Measurements from ENCODE around the gene KCNK17.

Gene KCNK17

GRCh38 chr6:39314273-39314795 is at the start of gene KCNK17:
TSS of gene KCNK17 (minus strand) at chr6:39314419. CDS start at chr6:39314320, 99 bp downstream.
- Histone ChIP-seq H3K9me3 (ENCODE audit: control insufficient read depth in 2 of 2, low read length in 2 of 2) (no peaks in the 10 kb centered on the region), H3K4me1 (ENCODE audit: control insufficient read depth in 2 of 2, insufficient read depth in 2 of 2, low read length in 2 of 2) (peaks cover 0 to 7% of the 10 kb centered on the region in 2 donors), H3K9ac (ENCODE audit: low read depth in 1 of 2, low read length in 2 of 2) (no peak within 1 kb of the TSS), H3K4me3 (ENCODE audit: low read length in 2 of 2) (no peak within 1 kb of the TSS), H3K27me3 (ENCODE audit: control insufficient read depth in 2 of 2, insufficient read depth in 2 of 2, low read length in 2 of 2) (peaks cover 29% of the 10 kb centered on the region in 2 donors), H3K36me3 (ENCODE audit: control insufficient read depth in 2 of 2, insufficient read depth in 2 of 2, low read length in 2 of 2) (no peaks in the 10 kb centered on the region), H3K27ac (ENCODE audit: low read depth in 2 of 2, low read length in 2 of 2) (no peak within 1 kb of the TSS)

GRCh38 chr6:39363280-39363679 is 49.1 kb upstream of the KCNK17 start:
- no peak overlapping the region for H3K4me3 ChIP-seq (ENCODE audit: low read length in 2 of 2)
- H3K9me3 ChIP-seq (ENCODE audit: control insufficient read depth in 2 of 2, low read length in 2 of 2) = no peaks in the 10 kb centered on the region
- no peaks in the 10 kb centered on the region for H3K4me1 ChIP-seq (ENCODE audit: control insufficient read depth in 2 of 2, insufficient read depth in 2 of 2, low read length in 2 of 2)
- no peak overlapping the region for H3K9ac ChIP-seq (ENCODE audit: low read depth in 1 of 2, low read length in 2 of 2)
- H3K27me3 ChIP-seq (ENCODE audit: control insufficient read depth in 2 of 2, insufficient read depth in 2 of 2, low read length in 2 of 2) = no peaks in the 10 kb centered on the region
- H3K27ac ChIP-seq (ENCODE audit: low read depth in 2 of 2, low read length in 2 of 2) = no peak overlapping the region
- no peaks in the 10 kb centered on the region for H3K36me3 ChIP-seq (ENCODE audit: control insufficient read depth in 2 of 2, insufficient read depth in 2 of 2, low read length in 2 of 2)

GRCh38 chr6:39362487-39362865 is 48.3 kb upstream of the KCNK17 start:
- H3K4me3 ChIP-seq (ENCODE audit: low read length in 2 of 2) = no peak overlapping the region
- no peaks in the 10 kb centered on the region for H3K27me3 ChIP-seq (ENCODE audit: control insufficient read depth in 2 of 2, insufficient read depth in 2 of 2, low read length in 2 of 2)
- H3K9me3 ChIP-seq (ENCODE audit: control insufficient read depth in 2 of 2, low read length in 2 of 2) = no peaks in the 10 kb centered on the region
- H3K4me1 ChIP-seq (ENCODE audit: control insufficient read depth in 2 of 2, insufficient read depth in 2 of 2, low read length in 2 of 2) = no peaks in the 10 kb centered on the region
- H3K27ac ChIP-seq (ENCODE audit: low read depth in 2 of 2, low read length in 2 of 2) = no peak overlapping the region
- H3K36me3 ChIP-seq (ENCODE audit: control insufficient read depth in 2 of 2, insufficient read depth in 2 of 2, low read length in 2 of 2) = no peaks in the 10 kb centered on the region
- no peak overlapping the region for H3K9ac ChIP-seq (ENCODE audit: low read depth in 1 of 2, low read length in 2 of 2)

GRCh38 chr6:39361657-39362486 is 47.7 kb upstream of the KCNK17 start:
- Histone ChIP-seq H3K9me3 (ENCODE audit: control insufficient read depth in 2 of 2, low read length in 2 of 2) (no peaks in the 10 kb centered on the region), H3K9ac (ENCODE audit: low read depth in 1 of 2, low read length in 2 of 2) (no peak overlapping the region), H3K4me3 (ENCODE audit: low read length in 2 of 2) (peak overlapping the region in 1 of 2 donors; percentile 23), H3K27ac (ENCODE audit: low read depth in 2 of 2, low read length in 2 of 2) (no peak overlapping the region), H3K27me3 (ENCODE audit: control insufficient read depth in 2 of 2, insufficient read depth in 2 of 2, low read length in 2 of 2) (no peaks in the 10 kb centered on the region), H3K4me1 (ENCODE audit: control insufficient read depth in 2 of 2, insufficient read depth in 2 of 2, low read length in 2 of 2) (no peaks in the 10 kb centered on the region), H3K36me3 (ENCODE audit: control insufficient read depth in 2 of 2, insufficient read depth in 2 of 2, low read length in 2 of 2) (no peaks in the 10 kb centered on the region)

GRCh38 chr6:39360378-39360777 is 46.2 kb upstream of the KCNK17 start:
- no peak overlapping the region for H3K4me3 ChIP-seq (ENCODE audit: low read length in 2 of 2)
- H3K4me1 ChIP-seq (ENCODE audit: control insufficient read depth in 2 of 2, insufficient read depth in 2 of 2, low read length in 2 of 2) = no peaks in the 10 kb centered on the region
- no peak overlapping the region for H3K27ac ChIP-seq (ENCODE audit: low read depth in 2 of 2, low read length in 2 of 2)
- H3K9ac ChIP-seq (ENCODE audit: low read depth in 1 of 2, low read length in 2 of 2) = no peak overlapping the region
- H3K27me3 ChIP-seq (ENCODE audit: control insufficient read depth in 2 of 2, insufficient read depth in 2 of 2, low read length in 2 of 2) = no peaks in the 10 kb centered on the region
- H3K9me3 ChIP-seq (ENCODE audit: control insufficient read depth in 2 of 2, low read length in 2 of 2) = no peaks in the 10 kb centered on the region
- no peaks in the 10 kb centered on the region for H3K36me3 ChIP-seq (ENCODE audit: control insufficient read depth in 2 of 2, insufficient read depth in 2 of 2, low read length in 2 of 2)

- H3K4me1 ChIP-seq (ENCODE audit: control insufficient read depth in 2 of 2, insufficient read depth in 2 of 2, low read length in 2 of 2) = no peaks in the 10 kb centered on the region
- H3K27ac ChIP-seq (ENCODE audit: low read depth in 2 of 2, low read length in 2 of 2) = no peak overlapping the region
- no peaks in the 10 kb centered on the region for H3K36me3 ChIP-seq (ENCODE audit: control insufficient read depth in 2 of 2, insufficient read depth in 2 of 2, low read length in 2 of 2)
- H3K9me3 ChIP-seq (ENCODE audit: control insufficient read depth in 2 of 2, low read length in 2 of 2) = no peaks in the 10 kb centered on the region
- H3K27me3 ChIP-seq (ENCODE audit: control insufficient read depth in 2 of 2, insufficient read depth in 2 of 2, low read length in 2 of 2) = no peaks in the 10 kb centered on the region
- H3K9ac ChIP-seq (ENCODE audit: low read depth in 1 of 2, low read length in 2 of 2) = no peak overlapping the region
- no peak overlapping the region for H3K4me3 ChIP-seq (ENCODE audit: low read length in 2 of 2)
Observed at GRCh38 chr6:39357998-39358686, 43.9 kb upstream of the KCNK17 start.

- Histone ChIP-seq H3K9ac (ENCODE audit: low read depth in 1 of 2, low read length in 2 of 2) (no peak overlapping the region), H3K4me3 (ENCODE audit: low read length in 2 of 2) (no peak overlapping the region), H3K36me3 (ENCODE audit: control insufficient read depth in 2 of 2, insufficient read depth in 2 of 2, low read length in 2 of 2) (no peaks in the 10 kb centered on the region), H3K9me3 (ENCODE audit: control insufficient read depth in 2 of 2, low read length in 2 of 2) (no peaks in the 10 kb centered on the region), H3K4me1 (ENCODE audit: control insufficient read depth in 2 of 2, insufficient read depth in 2 of 2, low read length in 2 of 2) (no peaks in the 10 kb centered on the region), H3K27ac (ENCODE audit: low read depth in 2 of 2, low read length in 2 of 2) (no peak overlapping the region), H3K27me3 (ENCODE audit: control insufficient read depth in 2 of 2, insufficient read depth in 2 of 2, low read length in 2 of 2) (no peaks in the 10 kb centered on the region)
Observed at GRCh38 chr6:39353698-39354315, 39.6 kb upstream of the KCNK17 start.

- Histone ChIP-seq H3K36me3 (ENCODE audit: control insufficient read depth in 2 of 2, insufficient read depth in 2 of 2, low read length in 2 of 2) (no peaks in the 10 kb centered on the region), H3K27ac (ENCODE audit: low read depth in 2 of 2, low read length in 2 of 2) (no peak overlapping the region), H3K9ac (ENCODE audit: low read depth in 1 of 2, low read length in 2 of 2) (no peak overlapping the region), H3K27me3 (ENCODE audit: control insufficient read depth in 2 of 2, insufficient read depth in 2 of 2, low read length in 2 of 2) (no peaks in the 10 kb centered on the region), H3K9me3 (ENCODE audit: control insufficient read depth in 2 of 2, low read length in 2 of 2) (no peaks in the 10 kb centered on the region), H3K4me1 (ENCODE audit: control insufficient read depth in 2 of 2, insufficient read depth in 2 of 2, low read length in 2 of 2) (no peaks in the 10 kb centered on the region), H3K4me3 (ENCODE audit: low read length in 2 of 2) (no peak overlapping the region)
Observed at GRCh38 chr6:39350723-39351505, 36.7 kb upstream of the KCNK17 start.

GRCh38 chr6:39348740-39349139 is 34.5 kb upstream of the KCNK17 start:
- no peak overlapping the region for H3K4me3 ChIP-seq (ENCODE audit: low read length in 2 of 2)

More at GRCh38 chr6:39348740-39349139, 34.5 kb upstream of the KCNK17 start:
- Histone ChIP-seq H3K27me3 (ENCODE audit: control insufficient read depth in 2 of 2, insufficient read depth in 2 of 2, low read length in 2 of 2) (no peaks in the 10 kb centered on the region), H3K9me3 (ENCODE audit: control insufficient read depth in 2 of 2, low read length in 2 of 2) (no peaks in the 10 kb centered on the region), H3K9ac (ENCODE audit: low read depth in 1 of 2, low read length in 2 of 2) (no peak overlapping the region), H3K36me3 (ENCODE audit: control insufficient read depth in 2 of 2, insufficient read depth in 2 of 2, low read length in 2 of 2) (no peaks in the 10 kb centered on the region), H3K27ac (ENCODE audit: low read depth in 2 of 2, low read length in 2 of 2) (no peak overlapping the region), H3K4me1 (ENCODE audit: control insufficient read depth in 2 of 2, insufficient read depth in 2 of 2, low read length in 2 of 2) (no peaks in the 10 kb centered on the region)

Data from mucosa of rectum (tissue), 2 donors.